ENCODE data around the gene NLRP10. TPM values are rescaled to one million over a fixed set of nuclear protein-coding genes. Genes with fewer than 3 reads are reported as not detected.

The NLRP10 gene
- total and polyA plus RNA-seq, 2 of the 13 experiments (the other 11 are each of a cell fraction or from before 2014, with no cell fraction given), result not detected

DNA sequence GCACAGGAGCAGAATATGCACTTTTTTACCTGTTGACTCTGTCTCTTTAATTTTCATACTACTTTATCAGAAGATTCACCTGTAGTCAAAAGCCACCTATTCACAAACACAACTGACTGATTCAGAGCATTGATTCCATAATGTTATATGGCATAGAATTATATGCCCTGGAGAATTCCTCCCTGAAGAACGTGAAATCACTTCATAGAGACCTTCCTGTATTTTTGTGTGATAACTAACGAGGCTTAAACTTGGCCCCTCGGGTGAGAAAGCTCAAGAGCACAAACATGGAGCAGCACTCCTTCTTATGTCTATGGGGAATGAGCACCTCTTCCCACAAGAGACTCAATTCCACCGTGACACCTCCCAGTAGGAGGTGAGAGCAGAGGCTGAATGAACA is 34.1 kb downstream of the NLRP10 start, which contains the start of gene OR10A6:
TSS of gene OR10A6 (minus strand) at position 101 of the 400 bp plus-strand sequence. CDS start 2,606 bp downstream, outside the sequence.
- no peaks in the 10 kb centered on the region for H3K79me2 ChIP-seq (ENCODE audit: insufficient read depth, low read length)
- no peak within 1 kb of the TSS for H3K27ac ChIP-seq (ENCODE audit: extremely low read length, insufficient read depth, low read length)
- no peak within 1 kb of the TSS for H2AFZ ChIP-seq (ENCODE audit: low read length)
- DNase-seq (ENCODE audit: low spot score) (no peak), ATAC-seq (no peak), FAIRE-seq (no peak)
- no peak within 1 kb of the TSS for H3K4me2 ChIP-seq (ENCODE audit: low read depth, low read length)
- ChIA-PET POLR2A (no interaction called here), CTCF (ENCODE audit: low intra/inter-chr PET ratio, low total read pairs) (no interaction called here)
- H4K20me1 ChIP-seq (ENCODE audit: insufficient read depth, low read length), result no peaks in the 10 kb centered on the region; the same call in 1 of the 2 replicates
- no peaks in the 10 kb centered on the region for H3K9me3 ChIP-seq (ENCODE audit: low read length)
- TF ChIP-seq SP5 (CRISPR knock-in tag; IDR thresholded peaks at IDR 0.05; ENCODE audit: borderline replicate concordance, low read depth), result no peak
- no peak for TF ChIP-seq ZNF788 (CRISPR knock-in tag; IDR thresholded peaks at IDR 0.05; ENCODE audit: borderline replicate concordance)
- no peak for TF ChIP-seq TFDP1 (CRISPR knock-in tag; IDR thresholded peaks at IDR 0.05; ENCODE audit: borderline replicate concordance)
- no peak for TF ChIP-seq ZNF776 (CRISPR knock-in tag; IDR thresholded peaks at IDR 0.05)
- TF ChIP-seq ZKSCAN5 (CRISPR knock-in tag; IDR thresholded peaks at IDR 0.05), result no peak
- TF ChIP-seq CAMTA2 (CRISPR knock-in tag; IDR thresholded peaks at IDR 0.05; ENCODE audit: borderline replicate concordance), result no peak
- no peak for TF ChIP-seq MAFG (CRISPR knock-in tag; IDR thresholded peaks at IDR 0.05)
- TF ChIP-seq ZNF207 (IDR thresholded peaks at IDR 0.05; ENCODE audit: borderline replicate concordance), result no peak
- no peak for TF ChIP-seq MBD4 (IDR thresholded peaks at IDR 0.05; ENCODE audit: borderline replicate concordance, low read length)
- no peak for TF ChIP-seq MZF1 (CRISPR knock-in tag; IDR thresholded peaks at IDR 0.05; ENCODE audit: borderline replicate concordance)
- no peak within 1 kb of the TSS for H3K4me3 ChIP-seq (replicated peaks in 1 of 3; ENCODE audit: insufficient read depth in 1 of 3, low read depth in 2 of 3, low read length in 3 of 3)
- 0% methylated on average over 4 of the region's 4 CpGs for WGBS (ENCODE audit: low lambda C conversion rate)
- no peaks in the 10 kb centered on the region for H3K27me3 ChIP-seq (ENCODE audit: control insufficient read depth in 1 of 2, insufficient read depth in 2 of 2, low read length in 2 of 2)
- no peaks in the 10 kb centered on the region for H3K36me3 ChIP-seq (replicated peaks in 1 of 2; ENCODE audit: control insufficient read depth in 1 of 2, insufficient read depth in 2 of 2, low read length in 2 of 2)
- BruUV-seq (replicated peaks), result no TSS peak
- in situ Hi-C loops (cut with HindIII; ENCODE audit: extremely low pct_ligation_motif_present, low pct_unique_long_range_greater_than_20kb), result no loop called here
- no peak within 1 kb of the TSS for H3K9ac ChIP-seq (ENCODE audit: insufficient read depth, low read depth, low read length)
- no peaks in the 10 kb centered on the region for H3K4me1 ChIP-seq (ENCODE audit: insufficient read depth, low read length)
- intact Hi-C loops (cut with micrococcal nuclease; ENCODE audit: unreplicated experiment), result no loop called here
